ENCODE data around the gene PGLYRP4.
"Not testable (repeated sequence)": the region's sequence is repeated elsewhere in the genome, so short reads cannot be mapped to it uniquely, and the experiment has no call there.

Gene PGLYRP4

DNA sequence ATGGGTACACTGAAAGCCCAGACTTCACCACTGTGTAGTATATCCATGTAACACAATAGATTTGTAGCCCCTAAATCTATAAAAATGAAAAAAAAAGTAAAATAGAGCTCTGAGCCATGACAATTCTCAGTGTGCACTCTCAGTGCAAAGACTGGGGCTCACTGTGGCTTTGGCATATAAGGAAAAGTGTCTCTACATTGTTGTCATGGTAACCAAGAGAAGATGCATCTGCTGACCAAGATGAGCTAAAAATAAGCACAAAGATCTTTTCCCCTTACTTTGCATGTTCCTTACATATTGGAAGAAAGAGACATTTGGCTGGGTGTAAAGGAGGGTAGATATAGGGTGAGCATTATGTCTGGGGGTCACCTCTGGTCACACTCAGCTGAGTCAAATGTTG lies 12.0 kb downstream of the PGLYRP4 start:
- no peak for DNase-seq

GRCh38 chr1:153333902-153334301 lies 14.7 kb downstream of the PGLYRP4 start:
- DNase-seq: no peak

- DNase-seq: no peak
Measured at GRCh38 chr1:153324912-153325311, 23.7 kb downstream of the PGLYRP4 start.

DNA sequence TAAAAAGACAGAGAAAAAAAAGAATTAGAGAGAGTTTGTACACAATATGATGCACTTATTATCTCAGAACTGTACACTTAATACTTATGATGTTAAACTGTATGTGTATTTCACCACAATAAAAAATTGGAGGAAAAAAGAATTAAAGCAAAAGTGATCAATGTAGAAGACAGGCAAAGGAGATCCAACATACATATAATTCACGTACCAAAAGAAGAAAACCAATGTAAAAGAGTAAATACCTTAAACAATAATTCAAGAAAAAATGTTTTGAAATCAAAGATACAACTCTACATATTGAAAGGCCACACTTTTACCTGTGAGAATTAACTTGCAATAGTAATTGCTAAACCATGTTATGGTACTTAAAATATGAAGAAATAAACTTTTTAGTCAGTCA lies 26.1 kb downstream of the PGLYRP4 start:
- no peak for DNase-seq

DNA sequence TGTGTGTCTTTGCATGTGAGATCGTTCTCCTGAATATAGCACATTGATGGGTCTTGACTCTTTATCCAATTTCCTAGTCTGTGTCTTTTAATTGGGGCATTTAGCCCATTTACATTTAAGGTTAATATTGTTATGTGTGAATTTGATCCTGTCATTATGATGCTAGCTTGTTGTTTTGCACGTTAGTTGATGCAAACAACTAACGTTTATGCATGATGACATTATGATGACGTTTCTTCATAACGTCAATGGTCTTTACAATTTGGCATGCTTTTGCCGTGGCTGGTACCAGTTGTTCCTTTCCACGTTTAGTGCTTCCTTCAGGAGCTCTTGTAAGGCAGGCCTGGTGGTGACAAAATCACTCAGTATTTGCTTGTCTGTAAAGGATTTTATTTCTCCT lies 30.5 kb downstream of the PGLYRP4 start:
- DNase-seq: not testable (repeated sequence)

- DNase-seq: not testable (repeated sequence)
Measured at GRCh38 chr1:153316013-153316412, 32.6 kb downstream of the PGLYRP4 start.

DNA sequence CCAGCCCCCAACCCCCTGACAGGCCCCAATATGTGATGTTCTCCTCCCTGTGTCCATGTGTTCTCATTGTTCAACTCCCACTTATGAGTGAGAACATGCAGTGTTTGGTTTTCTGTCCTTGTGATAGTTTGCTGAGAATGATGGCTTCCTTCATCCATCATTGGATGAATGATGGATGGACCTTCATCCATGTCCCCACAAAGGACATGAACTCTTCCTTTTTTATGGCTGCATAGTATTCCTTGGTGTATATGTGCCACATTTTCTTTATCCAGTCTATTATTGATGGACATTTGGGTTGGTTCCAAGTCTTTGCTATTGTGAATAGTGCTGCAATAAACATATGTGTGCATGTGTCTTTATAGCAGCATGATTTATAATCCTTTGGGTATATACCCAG lies 34.3 kb downstream of the PGLYRP4 start:
- not testable (repeated sequence) for DNase-seq

GRCh38 chr1:153313288-153313687 lies 35.4 kb downstream of the PGLYRP4 start:
- no peak for DNase-seq

GRCh38 chr1:153312570-153313186 lies 36.0 kb downstream of the PGLYRP4 start, which contains the start of gene PGLYRP3:
Gene PGLYRP3, minus strand, starts transcription at chr1:153312952. Its CDS starts 2,287 bp downstream, at chr1:153310665.
- no peak for DNase-seq

- DNase-seq: no peak
Measured at GRCh38 chr1:153310526-153310925, 38.1 kb downstream of the PGLYRP4 start.

DNA sequence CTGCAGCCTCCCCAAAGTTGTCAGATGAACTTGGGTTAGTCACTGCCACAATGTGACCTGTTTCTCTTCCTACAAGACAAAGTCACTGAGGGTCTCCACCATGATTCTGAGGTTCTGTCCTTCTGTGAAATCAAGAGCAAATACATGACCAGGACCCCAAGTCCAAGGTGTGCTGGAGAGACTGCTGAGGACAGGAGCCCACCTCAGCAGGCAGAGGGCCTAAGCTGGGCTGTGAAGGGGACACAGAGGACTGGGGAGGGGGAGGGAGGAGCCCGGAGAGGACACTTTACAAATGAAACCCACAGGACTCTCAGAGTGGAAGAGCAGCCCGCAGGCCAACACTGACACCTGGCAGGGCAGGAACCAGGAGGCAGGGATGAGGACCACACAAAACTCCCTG lies 39.2 kb downstream of the PGLYRP4 start:
- DNase-seq: no peak

- DNase-seq: no peak
Measured at GRCh38 chr1:153308540-153308939, 40.1 kb downstream of the PGLYRP4 start.

DNA sequence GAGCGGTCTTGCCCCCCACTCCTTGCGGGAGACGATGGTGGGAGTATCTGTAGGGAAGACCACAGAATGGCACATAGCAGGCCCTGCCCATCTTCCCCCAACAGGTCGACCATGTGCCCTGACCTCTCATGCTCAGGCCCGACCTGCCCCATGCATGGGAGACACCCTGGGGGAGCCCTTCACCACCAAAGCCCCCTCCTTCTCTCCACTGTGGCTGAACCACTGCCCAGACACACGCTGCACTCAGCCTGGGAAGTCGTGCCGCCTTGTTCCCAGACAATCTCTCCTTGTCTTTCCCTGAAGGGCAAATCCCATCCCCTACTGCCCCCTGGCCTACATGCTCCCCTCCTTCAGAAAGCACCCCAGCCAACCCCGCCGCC lies 41.4 kb downstream of the PGLYRP4 start:
- no peak for DNase-seq

DNA sequence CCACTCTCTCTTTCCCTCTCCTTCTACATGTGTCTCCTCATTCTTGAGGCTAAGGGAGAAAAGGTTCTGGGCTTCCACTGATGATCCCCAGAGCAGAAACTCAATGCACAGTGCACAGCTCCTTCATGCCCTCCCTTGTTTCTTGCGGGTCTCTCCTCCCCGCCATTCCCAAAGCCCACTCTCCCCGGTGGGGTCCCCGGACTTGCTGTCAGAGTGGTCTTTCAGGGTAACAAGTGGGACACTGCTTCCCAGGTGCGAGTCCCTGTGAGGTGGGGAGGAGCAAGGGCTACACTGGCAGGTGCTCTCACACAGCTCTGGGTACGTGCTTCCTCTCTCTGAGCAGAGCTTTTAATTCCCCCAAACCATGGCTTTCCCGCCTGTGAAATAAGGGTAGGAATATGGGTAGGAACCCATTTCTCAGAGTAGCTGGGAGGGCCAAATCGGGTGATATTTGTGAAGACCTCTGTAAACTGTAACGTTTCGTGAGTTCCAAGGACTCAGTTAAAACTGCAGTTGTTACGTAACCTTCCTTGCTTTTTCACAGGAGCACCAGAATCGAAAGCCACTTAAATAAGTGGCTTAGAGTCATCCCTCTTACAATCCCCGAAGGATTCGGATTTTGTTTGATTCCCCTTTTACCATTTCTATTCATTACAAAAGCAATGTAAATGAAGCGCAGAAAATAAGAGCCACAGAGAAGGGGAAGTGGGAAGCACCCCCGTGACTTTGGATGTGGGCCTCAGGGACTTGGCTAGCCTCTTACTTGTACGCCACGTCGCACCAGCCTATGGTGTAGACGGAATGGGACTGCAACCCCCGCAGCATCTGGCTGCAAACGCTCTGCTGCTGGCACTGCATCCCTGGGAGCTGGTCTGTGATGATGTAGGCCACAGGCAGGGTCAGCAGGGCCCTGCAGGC lies 42.1 kb downstream of the PGLYRP4 start:
- no peak for DNase-seq

DNA sequence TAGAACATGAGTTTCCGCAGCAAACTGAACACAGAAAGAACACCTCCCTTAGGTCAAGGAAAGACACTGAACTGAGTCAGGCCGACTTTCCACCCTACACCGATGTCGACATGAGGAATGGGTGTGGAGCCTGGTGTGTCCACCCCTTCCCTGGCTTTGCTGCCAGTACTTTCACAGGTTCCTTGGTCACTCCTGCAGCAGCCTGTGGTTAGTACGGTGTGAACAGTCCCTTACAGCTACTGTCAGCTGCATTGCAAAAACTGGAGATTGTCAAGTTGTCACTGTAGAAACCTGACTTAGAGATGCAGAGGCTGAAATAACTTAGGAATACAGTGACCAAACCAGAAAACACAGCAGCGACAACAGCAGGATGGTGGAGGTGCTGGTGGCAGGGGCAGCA lies 43.0 kb downstream of the PGLYRP4 start:
- DNase-seq: no peak

- no peak for DNase-seq
Measured at GRCh38 chr1:153302308-153302707, 46.3 kb downstream of the PGLYRP4 start.

- no peak for DNase-seq
Measured at GRCh38 chr1:153293851-153294250, 54.8 kb downstream of the PGLYRP4 start.

GRCh38 chr1:153293480-153293775 lies 55.2 kb downstream of the PGLYRP4 start:
- no peak for DNase-seq

GRCh38 chr1:153292740-153293479 lies 55.7 kb downstream of the PGLYRP4 start:
- DNase-seq: no peak

GRCh38 chr1:153292185-153292584 lies 56.5 kb downstream of the PGLYRP4 start:
- no peak for DNase-seq

DNA sequence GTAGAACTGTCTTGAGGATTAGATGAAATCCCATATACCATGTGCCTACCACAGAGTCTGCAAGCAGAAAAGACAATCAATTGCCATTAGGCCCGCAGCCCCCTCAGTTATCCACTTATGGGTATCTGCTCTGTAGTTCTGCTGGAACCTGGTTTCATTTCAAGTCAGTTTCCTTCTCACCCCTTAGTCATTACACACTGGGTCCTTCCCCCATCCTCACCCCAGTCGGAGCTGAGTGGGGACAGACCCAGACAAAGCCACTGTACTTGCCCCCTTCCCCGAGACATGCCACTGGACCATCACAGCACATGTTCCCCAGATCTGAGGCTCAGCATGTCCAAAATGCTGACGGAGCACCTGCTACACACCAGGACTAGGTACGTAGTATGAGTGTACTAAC lies 57.1 kb downstream of the PGLYRP4 start:
- DNase-seq: no peak

DNA sequence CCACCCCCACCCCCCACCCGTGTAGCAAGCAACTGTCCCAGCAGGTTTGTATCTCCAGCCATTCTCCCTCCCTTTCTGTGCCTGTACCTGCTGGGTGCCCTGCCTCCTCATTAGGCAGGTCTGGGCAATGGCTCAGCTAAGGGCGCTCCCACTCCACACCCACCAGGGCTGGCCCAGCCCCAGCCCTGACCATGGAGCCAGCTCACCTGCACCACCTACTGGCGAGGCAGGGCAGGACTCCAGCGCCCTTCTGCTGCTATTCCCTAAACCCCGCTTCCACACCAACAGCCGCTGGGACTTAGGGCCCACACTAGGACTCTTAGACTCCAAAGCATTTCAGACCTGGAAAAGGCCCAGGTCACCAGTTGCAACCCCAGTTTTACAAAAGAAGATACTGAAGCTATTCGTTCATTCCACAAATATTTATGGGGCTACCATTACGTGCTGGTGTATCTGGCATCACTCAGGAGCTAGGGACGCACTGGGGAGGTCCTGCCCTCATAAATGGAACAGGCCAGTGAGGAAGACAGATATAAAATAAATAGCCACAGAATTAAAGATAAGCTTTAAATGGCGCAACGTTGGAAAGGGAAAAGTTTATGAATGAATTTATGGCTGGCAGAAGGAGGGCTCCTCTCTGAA lies 59.9 kb downstream of the PGLYRP4 start:
- no peak for DNase-seq
